IMR-90 (cell line): ENCODE data around the gene RBM34. TPM values are rescaled to one million over a fixed set of nuclear protein-coding genes. Genes with fewer than 3 reads are reported as not detected.

Experiments
- ATAC-seq: fragments of 200-7000 bp; cut with Tn5 transposase; 2 replicates; pipeline ENCODE4 v1.9.1; 2020; ENCODE audit warnings: low read depth, mild to moderate bottlenecking, moderate library complexity
- BruUV-seq: library from RNA; stranded (reverse); fragments of 400-500 nt; replicated peaks from 2 replicates; lab custom pipeline; 2021; lab: Mats Ljungman, UMichigan
- CTCF ChIA-PET: fragments of 300-600 bp; formaldehyde crosslinking; extraction: SDS; loops from one replicate; lab custom pipeline; 2021; ENCODE audit warnings: antibody characterized with exemption; lab: Yijun Ruan, JAX
- POLR2A ChIA-PET: fragments of 300-600 bp; sonication (Branson Sonifier 250); formaldehyde crosslinking; loops from one replicate; lab custom pipeline; 2022; ENCODE audit warnings: antibody characterized with exemption; ENCODE audit not compliant: unreplicated experiment; lab: Charles Lee
- DNase-seq: peaks from one replicate; pipeline ENCODE4 v3.0.0; 2013
- H2AFZ ChIP-seq: replicated peaks from 2 replicates; pipeline ENCODE3; 2013; ENCODE audit warnings: low read length, mild to moderate bottlenecking; ENCODE audit not compliant: poor library complexity
- H2AK5ac ChIP-seq: 2 replicates; pipeline ENCODE4 v1.6.1; 2013; ENCODE audit warnings: low read depth, low read length, inconsistent platforms
- H2AK9ac ChIP-seq: replicated peaks from 2 replicates; pipeline ENCODE3; 2013; ENCODE audit warnings: mild to moderate bottlenecking, low read depth, low read length, moderate library complexity; ENCODE audit not compliant: poor library complexity
- H2BK120ac ChIP-seq: 2 replicates; pipeline ENCODE4 v1.6.1; 2013; ENCODE audit warnings: low read depth, low read length, inconsistent platforms
- H2BK15ac ChIP-seq: 3 replicates; pipeline ENCODE4 v1.6.1; 2013; ENCODE audit warnings: low read depth, low read length, inconsistent platforms
- H2BK20ac ChIP-seq: 2 replicates; pipeline ENCODE4 v1.6.1; 2013; ENCODE audit warnings: low read depth, mild to moderate bottlenecking, inconsistent platforms, low read length, moderate library complexity
- H2BK5ac ChIP-seq: 2 replicates; pipeline ENCODE4 v1.6.1; 2013; ENCODE audit warnings: mild to moderate bottlenecking, low read depth, low read length, inconsistent platforms; ENCODE audit not compliant: poor library complexity, severe bottlenecking
- H3K14ac ChIP-seq: replicated peaks from 2 replicates; pipeline ENCODE4 v1.6.1; 2013; ENCODE audit warnings: low read depth, low read length, inconsistent platforms
- H3K18ac ChIP-seq: 2 replicates; pipeline ENCODE4 v1.6.1; 2013; ENCODE audit warnings: low read depth, low read length, control low read depth
- H3K23ac ChIP-seq: 2 replicates; pipeline ENCODE4 v1.6.1; 2013; ENCODE audit warnings: low read depth, low read length, inconsistent platforms
- H3K27ac ChIP-seq: 2 replicates; pipeline ENCODE4 v1.5.1; 2013; ENCODE audit warnings: mild to moderate bottlenecking, control low read depth, low read length; ENCODE audit not compliant: insufficient read depth
- H3K27me3 ChIP-seq: 2 replicates; pipeline ENCODE4 v1.6.1; 2013; ENCODE audit warnings: low read length; ENCODE audit not compliant: control insufficient read depth, insufficient read depth
- H3K36me3 ChIP-seq: 2 replicates; pipeline ENCODE4 v1.6.1; 2013; ENCODE audit warnings: low read length, mixed read lengths; ENCODE audit not compliant: control insufficient read depth, insufficient read depth
- H3K4ac ChIP-seq: 2 replicates; pipeline ENCODE4 v1.6.1; 2013; ENCODE audit warnings: low read depth, low read length, inconsistent platforms
- H3K4me1 ChIP-seq: 2 replicates; pipeline ENCODE4 v1.6.1; 2013; ENCODE audit warnings: low read length, mixed read lengths; ENCODE audit not compliant: control insufficient read depth, insufficient read depth
- H3K4me2 ChIP-seq: 2 replicates; pipeline ENCODE4 v1.6.1; 2013; ENCODE audit warnings: low read depth, mild to moderate bottlenecking, control low read depth, low read length, moderate library complexity
- H3K4me3 ChIP-seq: 2 replicates; pipeline ENCODE4 v1.5.1; 2013; ENCODE audit warnings: low read depth, mild to moderate bottlenecking, control low read depth, low read length, moderate library complexity; ENCODE audit not compliant: insufficient read depth
- H3K56ac ChIP-seq: 2 replicates; pipeline ENCODE4 v1.6.1; 2013; ENCODE audit warnings: low read length, inconsistent platforms; ENCODE audit not compliant: insufficient read depth; ENCODE audit errors: extremely low read depth
- H3K79me1 ChIP-seq, 2 experiments: 2 replicates each; pipeline ENCODE4 v1.6.1; 2013; ENCODE audit warnings: low read length in 2 of 2, inconsistent platforms in 1 of 2, low read depth in 1 of 2
- H3K9ac ChIP-seq: 2 replicates; pipeline ENCODE4 v1.6.1; 2013; ENCODE audit warnings: low read depth, low read length, control low read depth
- H3K9me1 ChIP-seq: 2 replicates; pipeline ENCODE4 v1.6.1; 2013; ENCODE audit warnings: low read length, inconsistent platforms; ENCODE audit not compliant: insufficient read depth
- H3K9me3 ChIP-seq: 2 replicates; pipeline ENCODE4 v1.6.1; 2013; ENCODE audit warnings: low read length; ENCODE audit not compliant: control insufficient read depth, insufficient read depth
- H4K20me1 ChIP-seq: 2 replicates; pipeline ENCODE4 v1.6.1; 2013; ENCODE audit warnings: low read length, inconsistent platforms; ENCODE audit not compliant: insufficient read depth
- H4K5ac ChIP-seq: 2 replicates; pipeline ENCODE4 v1.6.1; 2013; ENCODE audit warnings: mild to moderate bottlenecking, low read depth, low read length, control low read depth
- H4K8ac ChIP-seq, 2 experiments: 2 replicates each; pipeline ENCODE4 v1.6.1; 2013; ENCODE audit warnings: low read depth in 2 of 2, low read length in 2 of 2, control low read depth in 1 of 2, inconsistent platforms in 1 of 2
- H4K91ac ChIP-seq: 2 replicates; pipeline ENCODE4 v1.6.1; 2013; ENCODE audit warnings: low read depth, low read length, inconsistent platforms; ENCODE audit not compliant: insufficient read depth
- BHLHE40 ChIP-seq: fragments of 150-350 bp; IDR thresholded peaks from 2 replicates; pipeline ENCODE4 v1.6.1; 2016; ENCODE audit warnings: mild to moderate bottlenecking, low read depth, low read length
- CHD1 ChIP-seq: IDR thresholded peaks from 2 replicates; pipeline ENCODE4 v1.6.1; 2012; ENCODE audit warnings: low read depth, low read length, improper control_type of control experiment
- CTCF ChIP-seq: conservative IDR thresholded peaks from 2 replicates; pipeline ENCODE4 v1.5.1; 2012; ENCODE audit warnings: mild to moderate bottlenecking, low read depth, low read length, improper control_type of control experiment
- MAFK ChIP-seq: IDR thresholded peaks from 2 replicates; pipeline ENCODE4 v1.6.1; 2012; ENCODE audit warnings: low read depth, low read length, improper control_type of control experiment
- MXI1 ChIP-seq: IDR thresholded peaks from 2 replicates; pipeline ENCODE4 v1.6.1; 2012; ENCODE audit warnings: low read depth, mild to moderate bottlenecking, low read length, moderate library complexity, borderline replicate concordance
- POLR2A ChIP-seq: IDR thresholded peaks from 2 replicates; pipeline ENCODE4 v1.6.1; 2012; ENCODE audit warnings: mild to moderate bottlenecking, low read depth, low read length
- RAD21 ChIP-seq: IDR thresholded peaks from 2 replicates; pipeline ENCODE4 v1.6.1; 2012; ENCODE audit warnings: low read length, improper control_type of control experiment
- RCOR1 ChIP-seq: IDR thresholded peaks from 2 replicates; pipeline ENCODE4 v1.6.1; 2012; ENCODE audit warnings: mild to moderate bottlenecking, low read length, improper control_type of control experiment; ENCODE audit not compliant: insufficient replicate concordance
- SMC3 ChIP-seq: fragments of 150-350 bp; IDR thresholded peaks from 2 replicates; pipeline ENCODE4 v1.6.1; 2016; ENCODE audit warnings: low read depth, mild to moderate bottlenecking, antibody characterized with exemption, low read length, moderate library complexity
- WGBS, 2 experiments: methylation state at CpG; one replicate each; pipeline versions ENCODE4 v1.1.5 to v1.1.7; 2013; ENCODE audit warnings: missing lambda C conversion rate in 2 of 2; ENCODE audit not compliant: insufficient read length in 1 of 2; ENCODE audit errors: extremely low coverage in 2 of 2; 5-methylcytosine and 5-hydroxymethylcytosine counted together
- dilution Hi-C: fragments of 300-500 bp; cut with HindIII; formaldehyde crosslinking; loops from one replicate; pipeline ENCODE4 v1.14.3; 2018; ENCODE audit warnings: low sequenced_read_pairs; ENCODE audit not compliant: unreplicated experiment
- in situ Hi-C: fragments of 300-500 bp; cut with MboI; formaldehyde crosslinking; loops from 3 replicates; pipeline ENCODE4 v1.14.3; 2019; ENCODE audit warnings: low sequenced_read_pairs, inconsistent platforms, mixed read lengths
- intact Hi-C: fragments of 100-400 bp; cut with micrococcal nuclease; formaldehyde crosslinking; loops from 2 replicates; pipeline ENCODE4 v1.10.0; 2022
- polyA plus RNA-seq, 3 experiments: library from polyadenylated mRNA; depleted of rRNA; stranded (reverse); fragments of >200 nt; gene quantifications; 2 replicates each; pipeline ENCODE4 v1.2.3, GENCODE V29; 2012; ENCODE audit warnings: low replicate concordance in 1 of 3
- total RNA-seq: library from RNA; depleted of rRNA; stranded (reverse); fragments of >200 nt; gene quantifications from 2 replicates; pipeline ENCODE4 v1.2.3, GENCODE V29; 2012
- TF ChIP-seq, protein P1 (sequence below): fragments of 150-350 bp; IDR thresholded peaks from 2 replicates; pipeline ENCODE4 v1.6.1; 2017; ENCODE audit warnings: mild to moderate bottlenecking, antibody characterized with exemption, low read length, low read depth
- TF ChIP-seq, protein P2 (sequence below): fragments of 150-350 bp; IDR thresholded peaks from 2 replicates; pipeline ENCODE4 v1.6.1; 2016; ENCODE audit warnings: low read depth, mild to moderate bottlenecking, low read length, moderate library complexity, borderline replicate concordance

Gene RBM34
- total and polyA plus RNA-seq, 2 of the 4 experiments (the other 2 are of a cell fraction) = 28.7 to 34.0 TPM

- Histone ChIP-seq H4K91ac (no peak overlapping the region), H3K4ac (no peak overlapping the region), H3K4me1 (no peaks in the 10 kb centered on the region), H3K23ac (no peak overlapping the region), H4K20me1 (no peaks in the 10 kb centered on the region), H3K4me3 (no peak overlapping the region), H3K4me2 (no peak overlapping the region), H2AK9ac (no peak overlapping the region), H3K36me3 (peaks cover 12% of the 10 kb centered on the region), H4K8ac (no peak overlapping the region), H2BK5ac (no peak overlapping the region), H3K14ac (no peak overlapping the region), H2BK120ac (no peak overlapping the region), H2AK5ac (no peak overlapping the region), H3K9me3 (no peaks in the 10 kb centered on the region), H3K56ac (no peak overlapping the region), H3K9me1 (no peaks in the 10 kb centered on the region), H3K18ac (no peak overlapping the region), H3K27ac (no peak overlapping the region), H3K27me3 (no peaks in the 10 kb centered on the region), H2AFZ (no peak overlapping the region), H3K9ac (no peak overlapping the region), H4K5ac (no peak overlapping the region), H3K79me1 (peaks cover 10 to 11% of the 10 kb centered on the region in 2 experiments; a peak in 1 of 4 replicates), H2BK15ac (no peak overlapping the region), H2BK20ac (no peak overlapping the region)
- BruUV-seq = no TSS peak
- dilution Hi-C loops (no loop called here), intact Hi-C loops (no loop called here), in situ Hi-C loops (no loop called here)
- ChIA-PET CTCF (no interaction called here), POLR2A (no interaction called here)
- no peak for DNase-seq
- TF ChIP-seq RCOR1 = no peak
- no peak for TF ChIP-seq BHLHE40
- TF ChIP-seq MAFK = no peak
- TF ChIP-seq, protein P1, sequence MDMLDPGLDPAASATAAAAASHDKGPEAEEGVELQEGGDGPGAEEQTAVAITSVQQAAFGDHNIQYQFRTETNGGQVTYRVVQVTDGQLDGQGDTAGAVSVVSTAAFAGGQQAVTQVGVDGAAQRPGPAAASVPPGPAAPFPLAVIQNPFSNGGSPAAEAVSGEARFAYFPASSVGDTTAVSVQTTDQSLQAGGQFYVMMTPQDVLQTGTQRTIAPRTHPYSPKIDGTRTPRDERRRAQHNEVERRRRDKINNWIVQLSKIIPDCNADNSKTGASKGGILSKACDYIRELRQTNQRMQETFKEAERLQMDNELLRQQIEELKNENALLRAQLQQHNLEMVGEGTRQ = no peak
- TF ChIP-seq, protein P2, sequence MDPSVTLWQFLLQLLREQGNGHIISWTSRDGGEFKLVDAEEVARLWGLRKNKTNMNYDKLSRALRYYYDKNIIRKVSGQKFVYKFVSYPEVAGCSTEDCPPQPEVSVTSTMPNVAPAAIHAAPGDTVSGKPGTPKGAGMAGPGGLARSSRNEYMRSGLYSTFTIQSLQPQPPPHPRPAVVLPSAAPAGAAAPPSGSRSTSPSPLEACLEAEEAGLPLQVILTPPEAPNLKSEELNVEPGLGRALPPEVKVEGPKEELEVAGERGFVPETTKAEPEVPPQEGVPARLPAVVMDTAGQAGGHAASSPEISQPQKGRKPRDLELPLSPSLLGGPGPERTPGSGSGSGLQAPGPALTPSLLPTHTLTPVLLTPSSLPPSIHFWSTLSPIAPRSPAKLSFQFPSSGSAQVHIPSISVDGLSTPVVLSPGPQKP = no peak
- TF ChIP-seq CHD1 = no peak
- TF ChIP-seq CTCF = no peak
- TF ChIP-seq SMC3 = no peak
- no peak for TF ChIP-seq RAD21
- no peak for TF ChIP-seq POLR2A
- TF ChIP-seq MXI1 = no peak
- WGBS, 2 experiments = no CpG with 5 or more reads among the region's 4 CpGs
- no peak for ATAC-seq
Observed at GRCh38 chr1:235187316-235187715, 26.3 kb upstream of the RBM34 start.
